Esophagus muscularis mucosa (tissue), 4 donors: ENCODE data around the gene GPR87. TPM values are rescaled to one million over a fixed set of nuclear protein-coding genes. Genes with fewer than 3 reads are reported as not detected.

Source experiments
- DNase-seq: peaks from one replicate; pipeline ENCODE4 v3.0.0-alpha.2; 2017; ENCODE audit errors: extremely low spot score
- H3K27ac ChIP-seq, 4 donors: fragments of 200-600 bp; sonication (generic); replicated peaks in 1 of 4; 1 replicate in 3 of 4; 2 replicates in 1 of 4; pipeline ENCODE4 v1.5.1; 2016 to 2019; ENCODE audit warnings: mild to moderate bottlenecking in 1 of 4
- H3K27me3 ChIP-seq, 4 donors: fragments of 200-600 bp; sonication (generic); one replicate each; pipeline versions ENCODE4 v1.5.1 to v1.6.0; 2016 to 2019
- H3K36me3 ChIP-seq, 4 donors: fragments of 200-600 bp; sonication (generic); one replicate each; pipeline ENCODE4 v1.5.1; 2016 to 2019
- H3K4me1 ChIP-seq, 4 donors: fragments of 200-600 bp; sonication (generic); one replicate each; pipeline ENCODE4 v1.5.1; 2016 to 2019
- H3K4me3 ChIP-seq, 4 donors: fragments of 200-600 bp; sonication (generic); 1 replicate in 2 of 4; 2 replicates in 2 of 4; pipeline ENCODE4 v1.5.1; 2016 to 2019; ENCODE audit warnings: mild to moderate bottlenecking in 4 of 4, moderate library complexity in 1 of 4
- H3K9me3 ChIP-seq, 4 donors: fragments of 200-600 bp; sonication (generic); 1 replicate in 3 of 4; 2 replicates in 1 of 4; pipeline ENCODE4 v1.5.1; 2016 to 2019
- EP300 ChIP-seq: sonication (generic); formaldehyde crosslinking; IDR thresholded peaks from one replicate; pipeline ENCODE4 v1.6.1; 2017; ENCODE audit warnings: antibody characterized with exemption
- POLR2A ChIP-seq: fragments of 450-650 bp; IDR thresholded peaks from one replicate; pipeline ENCODE4 v1.6.1; 2017; ENCODE audit warnings: antibody characterized with exemption, moderate library complexity, mild to moderate bottlenecking, low read depth
- POLR2AphosphoS5 ChIP-seq, 2 donors: sonication (generic); formaldehyde crosslinking; IDR thresholded peaks; one replicate each; pipeline ENCODE4 v1.6.1; 2017; ENCODE audit warnings: antibody characterized with exemption in 2 of 2
- WGBS: methylation state at CpG from one replicate; pipeline ENCODE4 v1.1.5; 2018; 5-methylcytosine and 5-hydroxymethylcytosine counted together
- intact Hi-C: fragments of 100-400 bp; cut with DNase I; formaldehyde crosslinking; loops from one replicate; pipeline ENCODE4 v1.15.1; 2023
- total RNA-seq, 4 donors: library from RNA; depleted of rRNA; stranded (reverse); fragments of >200 nt; gene quantifications; one replicate each; pipeline versions ENCODE4 v1.1.0 to v1.2.1, GENCODE V29; 2016
- TF ChIP-seq, protein P1 (sequence below), 3 experiments: fragments of 200-600 bp in 2 of 3; fragments of 450-650 bp in 1 of 3; sonication (generic) in 2 of 3; IDR thresholded peaks; one replicate each; pipeline ENCODE4 v1.5.1; 2017 to 2019; ENCODE audit warnings: antibody characterized with exemption in 3 of 3, mild to moderate bottlenecking in 2 of 3, moderate library complexity in 1 of 3

Gene GPR87
- total RNA-seq, 4 donors from 2014 or later, result not detected

DNA sequence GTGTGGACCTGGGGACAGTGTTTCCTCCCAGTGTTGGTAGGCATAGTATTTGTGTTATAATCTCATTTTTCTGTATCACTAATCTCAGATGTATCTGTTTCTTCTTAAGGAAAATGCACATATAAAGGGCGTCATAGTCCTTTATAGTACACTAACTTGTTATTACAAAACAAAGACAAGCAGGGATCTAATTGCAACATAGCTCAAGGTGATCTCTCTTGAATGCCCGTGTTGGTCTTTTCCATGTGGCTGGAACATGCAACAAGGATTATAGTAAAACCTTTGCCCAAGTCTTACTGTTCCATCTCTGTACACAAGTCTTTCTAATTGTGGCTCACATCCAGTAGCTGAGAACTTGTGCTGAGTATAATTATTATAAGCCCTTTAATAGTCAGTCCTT, 3.5 kb upstream of the GPR87 start:
- WGBS, result 84% methylated on average over 2 of the region's 2 CpGs
- no peak for TF ChIP-seq EP300
- TF ChIP-seq, protein P1, sequence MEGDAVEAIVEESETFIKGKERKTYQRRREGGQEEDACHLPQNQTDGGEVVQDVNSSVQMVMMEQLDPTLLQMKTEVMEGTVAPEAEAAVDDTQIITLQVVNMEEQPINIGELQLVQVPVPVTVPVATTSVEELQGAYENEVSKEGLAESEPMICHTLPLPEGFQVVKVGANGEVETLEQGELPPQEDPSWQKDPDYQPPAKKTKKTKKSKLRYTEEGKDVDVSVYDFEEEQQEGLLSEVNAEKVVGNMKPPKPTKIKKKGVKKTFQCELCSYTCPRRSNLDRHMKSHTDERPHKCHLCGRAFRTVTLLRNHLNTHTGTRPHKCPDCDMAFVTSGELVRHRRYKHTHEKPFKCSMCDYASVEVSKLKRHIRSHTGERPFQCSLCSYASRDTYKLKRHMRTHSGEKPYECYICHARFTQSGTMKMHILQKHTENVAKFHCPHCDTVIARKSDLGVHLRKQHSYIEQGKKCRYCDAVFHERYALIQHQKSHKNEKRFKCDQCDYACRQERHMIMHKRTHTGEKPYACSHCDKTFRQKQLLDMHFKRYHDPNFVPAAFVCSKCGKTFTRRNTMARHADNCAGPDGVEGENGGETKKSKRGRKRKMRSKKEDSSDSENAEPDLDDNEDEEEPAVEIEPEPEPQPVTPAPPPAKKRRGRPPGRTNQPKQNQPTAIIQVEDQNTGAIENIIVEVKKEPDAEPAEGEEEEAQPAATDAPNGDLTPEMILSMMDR (IDR thresholded peaks at IDR 0.05), result no peak
- no peak for TF ChIP-seq POLR2A
- TF ChIP-seq POLR2AphosphoS5 (IDR thresholded peaks at IDR 0.05), result no peak
- Histone ChIP-seq H3K27me3 (no peaks in the 10 kb centered on the region), H3K4me3 (no peak overlapping the region), H3K9me3 (no peaks in the 10 kb centered on the region), H3K27ac (no peak overlapping the region), H3K36me3 (no peaks in the 10 kb centered on the region), H3K4me1 (no peaks in the 10 kb centered on the region)
- no peak for DNase-seq
- intact Hi-C loops, result no loop called here

DNA sequence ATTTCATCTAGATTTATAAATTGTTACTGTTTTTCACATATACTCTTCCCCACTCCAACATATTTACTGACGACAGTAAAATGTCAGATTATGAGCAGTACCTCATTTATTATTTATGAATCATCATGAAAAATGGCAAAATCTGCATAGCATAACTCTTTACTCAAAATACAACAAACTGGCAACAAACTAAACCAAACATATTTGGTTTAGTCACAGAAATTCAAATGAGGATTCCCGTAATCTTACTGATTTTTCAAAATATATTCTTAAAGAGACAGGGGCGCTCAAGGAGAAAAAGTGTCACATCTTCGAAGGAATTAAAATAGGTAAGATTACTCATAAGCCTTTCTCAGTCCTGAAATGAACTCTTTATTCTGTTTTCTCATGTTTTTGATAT, 3.0 kb upstream of the GPR87 start:
- Histone ChIP-seq H3K9me3 (no peaks in the 10 kb centered on the region), H3K27ac (no peak overlapping the region), H3K4me1 (no peaks in the 10 kb centered on the region), H3K27me3 (no peaks in the 10 kb centered on the region), H3K4me3 (no peak overlapping the region), H3K36me3 (no peaks in the 10 kb centered on the region)
- intact Hi-C loops, result no loop called here
- no peak for TF ChIP-seq POLR2A
- TF ChIP-seq, protein P1 (IDR thresholded peaks at IDR 0.05), result no peak
- no peak for DNase-seq
- WGBS, result 85% methylated on average over 4 of the region's 4 CpGs

DNA sequence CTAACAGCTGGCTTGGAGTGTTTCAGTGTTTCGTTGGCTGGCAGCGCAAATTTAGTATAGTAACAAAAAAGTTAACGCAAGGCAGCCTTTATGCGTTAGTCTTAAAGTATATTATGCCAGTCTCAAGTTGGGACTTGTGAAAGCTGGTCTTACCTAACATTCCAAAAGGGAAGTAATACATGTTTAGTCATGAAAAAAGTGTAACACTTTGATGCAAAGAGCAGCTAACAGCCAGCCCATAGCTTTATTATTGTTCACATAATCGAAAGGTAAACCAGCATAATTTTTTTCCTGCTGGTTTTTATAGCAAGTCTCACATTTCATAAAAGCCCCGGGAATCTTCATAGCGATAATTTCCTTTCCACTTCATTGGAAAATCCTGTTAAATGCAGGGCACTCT, 2.4 kb upstream of the GPR87 start:
- intact Hi-C loops, result no loop called here
- no peak overlapping the region for H3K27ac ChIP-seq
- TF ChIP-seq POLR2A (no peak), EP300 (no peak), POLR2AphosphoS5 (IDR thresholded peaks at IDR 0.05) (no peak)
- TF ChIP-seq, protein P1 (IDR thresholded peaks at IDR 0.05), result no peak
- WGBS, result 80% methylated on average over 7 of the region's 7 CpGs
- no peaks in the 10 kb centered on the region for H3K27me3 ChIP-seq
- H3K4me3 ChIP-seq, result no peak overlapping the region
- no peaks in the 10 kb centered on the region for H3K36me3 ChIP-seq
- no peaks in the 10 kb centered on the region for H3K4me1 ChIP-seq
- no peak for DNase-seq
- H3K9me3 ChIP-seq, result no peaks in the 10 kb centered on the region

DNA sequence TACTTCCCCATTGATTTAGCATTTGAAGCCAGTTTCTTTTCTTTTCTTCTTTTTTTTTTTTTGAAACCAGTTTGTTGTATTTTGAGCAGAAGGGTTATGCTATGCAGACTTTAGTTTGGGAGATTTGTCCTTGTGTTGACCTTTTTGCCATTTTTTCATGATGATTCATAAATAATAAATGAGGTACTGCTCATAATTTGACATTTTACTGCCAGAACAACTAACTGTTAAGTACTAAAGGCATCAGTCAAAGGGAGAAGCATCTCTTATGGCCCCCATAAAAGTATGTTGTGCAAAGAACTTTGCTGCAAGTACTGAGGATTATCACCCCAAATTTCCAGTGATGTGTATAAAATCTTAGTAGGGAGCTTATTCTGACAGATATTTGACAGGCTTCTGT, 1.7 kb upstream of the GPR87 start:
- intact Hi-C loops, result no loop called here
- no peak for DNase-seq
- H3K27me3 ChIP-seq, result no peaks in the 10 kb centered on the region
- no peak overlapping the region for H3K27ac ChIP-seq
- H3K9me3 ChIP-seq, result no peaks in the 10 kb centered on the region
- no peaks in the 10 kb centered on the region for H3K36me3 ChIP-seq
- no peaks in the 10 kb centered on the region for H3K4me1 ChIP-seq
- no peak for TF ChIP-seq POLR2A
- no peak for TF ChIP-seq POLR2AphosphoS5 (IDR thresholded peaks at IDR 0.05)
- TF ChIP-seq EP300, result no peak
- TF ChIP-seq, protein P1 (IDR thresholded peaks at IDR 0.05), result no peak
- H3K4me3 ChIP-seq, result no peak overlapping the region

DNA sequence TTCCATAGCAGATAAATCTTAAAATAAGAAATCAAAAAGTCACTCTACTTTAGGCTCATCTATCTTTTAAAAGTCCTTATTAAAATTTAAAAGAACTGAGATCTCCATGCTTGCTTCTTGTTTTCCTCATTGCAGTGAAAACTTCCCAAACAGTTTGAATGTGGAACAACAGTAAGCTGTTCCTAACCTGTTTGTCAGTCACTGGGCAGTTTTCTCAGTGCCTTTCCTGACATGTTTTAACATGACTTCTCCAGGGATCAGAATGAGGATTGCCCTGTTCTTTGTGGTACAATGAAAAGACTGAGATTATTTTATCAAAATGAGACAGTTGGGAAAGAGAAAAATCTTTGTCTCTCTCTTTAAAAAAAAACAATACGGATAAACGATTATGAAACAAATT, 774 bp downstream of the GPR87 start:
- intact Hi-C loops, result no loop called here
- 91% methylated on average over 2 of the region's 2 CpGs for WGBS
- no peak for TF ChIP-seq POLR2AphosphoS5 (IDR thresholded peaks at IDR 0.05)
- TF ChIP-seq, protein P1 (IDR thresholded peaks at IDR 0.05), result no peak
- TF ChIP-seq EP300, result no peak
- TF ChIP-seq POLR2A, result no peak
- H3K4me1 ChIP-seq, result no peaks in the 10 kb centered on the region
- no peaks in the 10 kb centered on the region for H3K36me3 ChIP-seq
- H3K4me3 ChIP-seq, result no peak overlapping the region
- no peak overlapping the region for H3K27ac ChIP-seq
- no peaks in the 10 kb centered on the region for H3K27me3 ChIP-seq
- H3K9me3 ChIP-seq, result no peaks in the 10 kb centered on the region
- peak; percentile 7 for DNase-seq
